AML-193 (cell line): ENCODE results near the gene KCNIP3.
"Not testable (repeated sequence)": the region's sequence is repeated elsewhere in the genome, so short reads cannot be mapped to it uniquely, and the experiment has no call there.

Experiments used
- DNase-seq, 2 experiments: peaks; one replicate each; lab custom pipeline; 2025; lab: John Stamatoyannopoulos, UW

The KCNIP3 gene

DNA sequence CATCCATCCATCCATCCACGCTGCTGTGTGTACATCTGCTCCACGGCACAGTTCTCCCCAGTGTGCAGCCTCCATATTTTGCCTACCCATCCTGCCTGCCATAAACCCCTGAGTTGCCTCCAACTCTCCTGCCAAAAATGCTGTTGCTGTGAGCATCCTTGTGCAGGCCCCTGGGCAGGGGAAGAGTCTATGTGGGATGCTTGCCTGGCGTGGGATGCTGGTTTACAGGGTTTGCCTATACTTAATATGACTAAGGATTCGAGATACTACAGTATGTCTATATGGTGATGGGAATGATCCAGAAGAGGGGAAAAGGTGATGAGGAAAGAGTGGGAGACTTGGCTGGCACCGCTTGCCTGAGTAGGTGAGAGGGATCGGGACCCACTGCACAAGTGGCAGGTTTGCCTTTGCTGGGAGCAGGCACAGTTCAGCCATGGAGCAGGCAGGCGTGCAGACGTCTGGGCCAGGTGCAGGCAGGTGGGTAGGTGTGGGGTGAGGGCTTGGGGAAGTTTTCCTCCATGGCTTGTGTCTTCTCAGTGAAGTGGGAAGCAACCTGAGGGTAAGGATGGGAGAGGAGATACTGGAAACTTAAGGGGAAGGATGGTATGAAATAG, 75.2 kb downstream of the KCNIP3 start:
- no peak for DNase-seq

DNA sequence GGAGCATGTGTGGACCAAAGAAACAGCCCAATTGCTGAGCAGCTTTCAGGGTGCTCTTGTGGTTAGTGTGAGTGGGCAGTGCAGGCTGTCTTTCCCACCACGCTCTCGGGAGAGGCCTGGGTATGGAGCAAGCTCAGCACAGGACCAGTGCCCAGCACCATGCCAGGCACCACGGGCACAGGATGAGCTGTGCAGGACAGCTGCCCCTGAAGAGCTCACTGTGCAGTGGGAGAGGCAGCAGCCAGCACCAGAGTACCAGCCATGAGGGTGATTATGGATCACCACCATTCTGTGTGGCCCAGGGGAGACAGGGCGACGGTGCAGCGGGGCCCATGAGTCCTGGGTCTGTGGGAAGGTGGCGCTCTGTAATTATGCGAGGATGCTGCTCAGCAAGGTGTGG, 75.7 kb downstream of the KCNIP3 start:
- DNase-seq: no peak

DNA sequence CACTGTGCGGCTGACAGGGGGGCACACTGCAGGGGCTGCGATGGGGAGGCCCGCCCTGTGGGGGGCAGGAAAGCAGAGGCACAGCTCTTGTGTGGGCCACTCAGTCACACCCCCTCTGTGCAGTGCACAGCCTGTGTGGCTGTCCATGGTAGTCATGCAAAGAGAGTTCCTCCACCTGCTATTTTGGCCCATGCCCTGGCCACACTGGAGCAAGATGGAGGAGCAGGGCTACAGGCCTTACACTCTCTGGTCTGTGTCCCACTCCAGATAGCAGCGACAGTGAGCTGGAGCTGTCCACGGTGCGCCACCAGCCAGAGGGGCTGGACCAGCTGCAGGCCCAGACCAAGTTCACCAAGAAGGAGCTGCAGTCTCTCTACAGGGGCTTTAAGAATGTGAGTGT, 76.9 kb downstream of the KCNIP3 start:
- DNase-seq: no peak

DNA sequence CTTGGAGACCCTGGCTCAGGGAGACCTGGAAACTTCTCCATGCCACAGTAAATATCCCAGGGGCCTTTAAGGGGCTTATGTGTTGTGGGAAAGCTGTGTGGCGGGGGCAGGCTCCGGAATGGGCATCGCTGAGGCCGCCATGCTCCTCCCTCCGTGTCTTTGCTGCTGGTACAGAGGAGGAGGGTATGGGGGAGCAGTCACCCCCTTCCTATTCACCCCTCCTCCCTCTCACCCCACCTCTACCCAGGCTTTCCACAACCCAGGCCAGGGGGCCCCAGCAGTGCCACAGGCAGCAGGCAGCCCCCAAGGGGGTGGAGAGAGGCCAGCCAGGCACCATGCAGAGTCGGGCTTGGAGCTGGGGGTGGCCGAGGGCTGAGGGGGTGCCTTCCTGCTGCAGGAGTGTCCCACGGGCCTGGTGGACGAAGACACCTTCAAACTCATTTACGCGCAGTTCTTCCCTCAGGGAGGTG, 77.3 kb downstream of the KCNIP3 start:
- no peak for DNase-seq

DNA sequence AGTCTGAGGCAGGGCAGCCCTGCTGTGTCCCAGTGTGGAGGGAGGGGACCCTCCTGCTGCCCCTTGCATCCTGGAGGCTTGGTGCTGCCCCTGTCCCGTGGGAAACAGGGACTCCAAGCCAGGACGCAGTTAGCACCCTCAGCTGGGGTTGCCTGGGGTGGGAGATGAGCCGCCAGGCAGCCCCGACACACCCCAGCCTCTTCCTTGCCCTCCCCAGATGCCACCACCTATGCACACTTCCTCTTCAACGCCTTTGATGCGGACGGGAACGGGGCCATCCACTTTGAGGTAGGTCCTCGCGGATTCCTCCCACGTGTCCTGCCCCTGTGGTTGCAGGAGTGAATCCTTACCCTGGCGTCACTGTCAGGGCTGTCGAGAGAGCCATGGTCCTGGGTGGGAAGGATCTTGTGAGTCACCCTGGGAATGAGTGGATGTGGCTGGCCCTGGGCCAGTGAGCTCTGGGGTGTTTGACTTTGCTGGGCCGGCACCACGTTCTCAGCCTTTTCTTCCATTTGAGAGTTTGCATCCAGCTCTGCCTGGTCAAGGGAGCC, 77.8 kb downstream of the KCNIP3 start:
- no peak for DNase-seq

DNA sequence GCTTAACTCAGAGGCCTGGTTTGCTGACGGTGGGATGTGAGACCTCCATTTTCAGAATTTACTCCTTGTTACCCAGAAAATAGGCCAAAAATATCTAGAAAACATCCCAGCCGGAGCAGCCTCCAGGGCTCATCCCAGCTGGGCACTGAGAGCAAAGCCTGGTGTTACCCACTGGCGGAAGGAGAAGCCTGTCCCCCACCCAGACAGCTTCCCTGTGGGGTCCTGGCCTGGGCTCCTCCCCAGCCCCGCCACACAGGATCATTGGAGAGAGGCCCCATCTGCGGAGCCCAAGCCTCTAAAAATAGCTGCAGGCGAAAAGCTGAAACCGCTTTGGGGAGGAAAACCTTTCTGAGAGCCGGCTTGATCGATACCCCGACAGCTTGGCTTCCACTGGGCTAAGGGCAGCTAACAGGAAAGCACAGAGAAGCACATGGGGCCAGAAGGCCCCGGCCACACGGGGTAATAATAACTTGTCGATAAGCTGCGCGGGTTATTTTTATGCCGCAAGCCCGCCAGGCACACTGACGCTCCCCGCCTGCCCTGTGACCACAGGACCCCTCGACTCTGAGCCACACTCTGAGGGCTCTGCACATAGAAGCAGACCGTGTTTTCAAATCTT, 78.5 kb downstream of the KCNIP3 start:
- DNase-seq: no peak

DNA sequence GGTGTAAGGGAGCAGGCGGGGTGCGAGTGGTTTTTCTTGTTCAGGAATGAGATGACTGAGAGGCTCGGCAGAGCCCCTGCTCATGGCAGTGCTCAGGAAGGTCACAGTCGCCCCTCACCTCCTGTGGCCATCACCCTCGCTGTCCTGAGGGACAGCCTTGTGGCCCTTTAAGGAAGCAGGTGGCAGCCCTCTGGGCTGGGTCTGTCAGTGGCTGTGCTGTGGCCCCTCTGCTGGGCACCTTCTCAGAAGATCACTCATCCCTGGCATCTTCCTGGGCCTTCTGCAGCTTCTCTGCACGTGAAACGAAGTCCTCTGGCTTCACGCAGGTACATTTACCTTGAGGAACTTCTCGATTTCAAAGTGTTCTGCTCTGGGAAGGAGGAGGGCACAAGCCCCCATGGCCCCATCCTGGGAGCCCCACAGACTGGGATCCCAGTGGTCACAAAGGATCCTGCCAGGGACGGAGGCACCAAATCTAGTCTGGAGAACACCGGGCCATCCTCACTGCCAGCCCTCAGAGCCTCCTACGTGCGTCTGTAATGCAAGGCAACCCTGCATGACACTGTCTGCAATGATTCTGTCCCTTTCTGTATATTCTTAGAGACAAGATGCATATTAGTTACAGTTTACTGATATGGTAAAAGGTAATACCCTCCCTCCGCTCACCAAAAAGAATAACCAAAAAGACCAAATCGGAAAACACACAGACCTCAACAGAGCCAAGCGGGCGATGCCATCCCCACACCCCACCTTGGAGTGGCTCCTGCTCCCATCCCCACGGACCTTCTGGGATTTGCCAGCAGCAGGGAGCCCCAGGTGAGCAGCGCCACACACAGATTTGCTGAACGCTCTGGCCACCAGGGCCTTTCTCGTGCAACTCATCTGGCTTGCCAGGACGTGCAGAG, 79.4 kb downstream of the KCNIP3 start:
- DNase-seq: no peak

DNA sequence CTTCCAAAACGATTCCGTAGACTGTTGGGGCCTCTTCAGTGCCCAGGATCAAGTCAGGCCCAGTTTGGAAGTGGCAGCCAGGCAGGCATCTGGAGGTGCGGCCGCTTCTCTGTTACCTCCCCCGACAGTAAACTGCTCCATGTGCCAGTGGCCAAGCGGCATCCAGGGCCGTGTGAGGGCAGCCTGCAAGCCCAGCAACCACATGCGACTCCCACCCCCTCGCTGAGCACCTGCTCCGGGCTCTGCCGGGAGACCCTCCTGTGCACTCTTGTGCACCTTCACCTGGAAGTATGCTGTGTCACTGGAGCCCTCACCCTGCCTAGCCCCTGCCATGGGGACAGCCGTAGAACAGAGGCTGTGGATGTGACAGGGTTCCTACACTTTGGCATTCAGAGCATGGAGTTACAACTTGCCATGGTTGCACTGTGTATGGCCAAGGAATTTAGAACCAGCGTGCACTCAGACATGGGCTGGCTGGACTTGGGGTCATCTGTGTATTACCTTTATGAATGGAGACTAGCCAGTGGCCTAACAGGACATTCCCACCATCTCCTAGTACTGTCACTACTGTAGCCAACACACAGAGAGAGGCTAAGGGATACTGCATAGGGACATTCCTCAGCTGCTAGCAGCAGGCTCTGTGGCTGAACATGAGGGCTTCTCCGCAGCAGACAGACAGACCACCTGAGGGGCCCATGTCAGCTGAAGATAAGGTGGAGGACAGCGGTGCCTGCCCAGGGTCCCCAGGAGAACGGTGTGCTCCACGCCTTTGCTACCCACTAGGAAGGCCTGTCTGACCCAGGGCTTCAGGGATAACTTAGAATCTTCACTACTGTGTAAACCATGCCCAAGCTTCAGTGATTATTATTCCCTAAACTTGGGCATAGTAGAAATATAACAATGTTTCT, 80.3 kb downstream of the KCNIP3 start:
- DNase-seq: no peak

DNA sequence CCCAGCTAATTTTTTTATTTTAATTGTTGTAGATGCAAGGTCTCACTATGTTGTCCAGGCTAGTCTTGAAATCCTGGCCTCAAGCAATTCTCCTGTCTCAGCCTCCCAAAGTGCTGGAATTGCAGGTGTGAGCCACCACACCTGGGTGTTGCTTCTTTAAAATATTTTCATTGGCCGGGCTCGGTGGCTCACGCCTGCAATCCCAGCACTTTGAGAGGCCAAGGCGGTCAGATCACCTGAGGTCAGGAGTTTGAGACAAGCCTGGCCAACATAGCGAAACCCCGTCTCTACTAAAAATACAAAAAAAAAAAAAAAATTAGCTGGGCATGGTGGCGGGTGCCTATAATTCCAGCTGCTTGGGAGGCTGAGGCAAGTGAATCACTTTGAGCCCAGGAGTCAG, 81.1 kb downstream of the KCNIP3 start:
- DNase-seq: not testable (repeated sequence)

DNA sequence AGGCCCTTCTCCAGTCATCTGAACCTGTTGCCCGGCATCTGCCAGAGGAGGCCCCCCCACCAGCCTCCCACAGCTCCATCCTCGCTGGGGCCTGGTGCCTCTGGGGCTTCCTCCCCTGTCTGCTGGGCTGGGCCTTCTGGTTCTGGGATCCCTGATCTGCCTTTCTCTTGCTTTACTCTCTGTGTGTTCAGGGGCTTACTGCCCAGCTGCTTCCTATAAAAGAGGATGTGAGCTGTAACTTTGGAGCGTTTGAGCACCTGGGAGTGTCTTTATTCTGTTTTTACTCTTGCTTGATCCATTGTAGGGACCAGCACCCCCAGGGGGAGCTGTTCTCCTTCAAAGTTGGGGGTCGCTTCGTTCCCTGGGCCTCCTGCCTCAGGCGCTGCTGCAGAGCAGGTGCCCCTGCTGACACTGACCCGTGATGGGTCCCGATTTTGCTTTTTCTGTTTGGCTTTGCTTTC, 82.3 kb downstream of the KCNIP3 start:
- no peak for DNase-seq

DNA sequence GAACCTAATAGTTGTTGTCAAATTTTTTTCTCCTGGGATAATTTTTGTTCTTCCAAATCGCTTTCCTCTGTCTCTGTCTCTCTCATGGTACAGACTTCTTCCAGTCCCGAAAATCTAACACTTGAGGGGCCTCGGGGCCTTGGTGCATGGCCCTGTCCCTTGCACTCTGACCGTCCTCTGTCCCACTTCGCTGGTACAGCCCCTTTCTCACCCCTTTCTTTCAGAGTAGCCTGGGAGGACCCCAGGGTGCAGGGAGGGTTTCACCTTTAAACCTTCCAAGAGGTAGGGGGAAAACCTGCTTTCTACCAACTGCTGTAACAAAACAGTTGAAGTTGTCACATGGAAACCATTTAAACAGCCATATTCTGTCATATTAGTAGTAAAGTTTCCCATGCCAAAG, 83.1 kb downstream of the KCNIP3 start:
- DNase-seq: no peak

DNA sequence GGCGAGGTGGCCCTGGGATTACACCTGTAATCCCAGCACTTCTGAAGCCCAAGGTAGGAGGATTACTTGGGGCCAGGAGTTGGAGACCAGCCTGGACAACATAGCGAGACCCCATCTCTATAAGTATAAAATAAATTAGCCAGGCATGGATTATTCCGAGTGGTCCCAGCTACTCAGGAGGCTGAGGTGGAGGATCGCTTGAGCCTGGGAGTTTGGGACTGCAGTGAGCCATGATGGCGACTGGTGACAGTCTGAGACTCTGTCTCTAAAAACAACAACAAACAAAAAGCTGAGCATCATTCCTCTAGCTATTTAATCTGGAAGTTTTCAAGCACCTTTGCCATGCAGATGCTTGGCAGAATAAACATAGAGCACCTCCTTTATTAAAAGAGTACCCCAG, 83.6 kb downstream of the KCNIP3 start:
- DNase-seq: no peak

DNA sequence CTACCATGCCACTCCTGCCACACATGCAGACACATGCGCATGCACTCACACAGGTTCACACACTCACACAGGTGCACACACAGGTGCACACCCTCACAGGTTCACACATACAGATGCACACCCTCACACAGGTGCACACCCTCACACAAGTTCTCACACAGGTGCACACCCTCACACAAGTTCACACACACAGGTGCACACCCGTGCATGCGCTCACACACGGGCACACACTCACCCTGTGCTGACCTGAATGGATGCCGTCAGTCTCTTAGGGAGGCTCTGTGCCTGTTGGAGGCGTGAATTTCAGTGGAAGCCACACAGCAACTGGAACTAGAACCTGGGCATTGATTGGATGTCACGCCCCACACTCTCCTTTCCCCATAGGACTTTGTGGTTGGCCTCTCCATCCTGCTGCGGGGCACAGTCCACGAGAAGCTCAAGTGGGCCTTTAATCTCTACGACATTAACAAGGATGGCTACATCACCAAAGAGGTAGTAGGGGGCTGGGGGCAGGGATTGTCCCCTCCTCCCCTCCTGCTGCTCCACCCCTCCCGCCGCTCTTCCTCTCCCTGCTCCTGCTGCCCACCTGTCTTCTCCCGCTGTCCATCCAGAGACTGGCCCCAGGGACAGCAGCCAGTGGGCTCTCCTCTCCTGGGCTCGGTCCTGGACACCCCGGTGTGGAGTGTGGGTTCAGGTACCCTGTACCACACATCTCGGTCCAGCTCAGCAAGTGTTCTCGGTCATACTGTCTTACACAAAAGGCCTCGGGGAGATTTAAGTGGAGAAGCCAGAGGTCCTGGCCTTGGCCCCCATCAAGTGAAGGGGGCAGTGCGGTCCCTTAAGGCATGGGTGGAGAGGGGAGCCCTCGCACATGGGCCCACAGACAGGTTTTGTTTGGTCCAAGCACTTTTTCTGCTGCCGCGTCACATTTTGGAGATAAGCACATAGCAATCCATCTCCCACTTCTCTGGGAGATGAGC, 84.4 kb downstream of the KCNIP3 start:
- DNase-seq: no peak

DNA sequence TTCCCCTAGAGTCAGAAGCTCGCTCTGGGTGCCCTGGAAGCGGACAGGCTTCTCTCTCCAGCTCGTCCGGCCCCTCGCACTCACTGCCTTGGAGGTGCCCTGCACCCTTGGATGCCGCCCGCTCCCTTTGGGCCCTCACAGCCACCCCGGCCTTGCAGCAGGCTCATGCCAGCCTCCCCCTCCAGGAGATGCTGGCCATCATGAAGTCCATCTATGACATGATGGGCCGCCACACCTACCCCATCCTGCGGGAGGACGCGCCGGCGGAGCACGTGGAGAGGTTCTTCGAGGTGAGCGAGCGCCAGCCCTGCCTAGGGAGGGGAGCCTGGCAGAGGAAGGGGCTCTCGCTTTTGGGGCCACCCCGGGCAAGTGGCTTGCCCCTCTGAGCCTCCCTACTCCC, 85.0 kb downstream of the KCNIP3 start:
- DNase-seq: no peak

DNA sequence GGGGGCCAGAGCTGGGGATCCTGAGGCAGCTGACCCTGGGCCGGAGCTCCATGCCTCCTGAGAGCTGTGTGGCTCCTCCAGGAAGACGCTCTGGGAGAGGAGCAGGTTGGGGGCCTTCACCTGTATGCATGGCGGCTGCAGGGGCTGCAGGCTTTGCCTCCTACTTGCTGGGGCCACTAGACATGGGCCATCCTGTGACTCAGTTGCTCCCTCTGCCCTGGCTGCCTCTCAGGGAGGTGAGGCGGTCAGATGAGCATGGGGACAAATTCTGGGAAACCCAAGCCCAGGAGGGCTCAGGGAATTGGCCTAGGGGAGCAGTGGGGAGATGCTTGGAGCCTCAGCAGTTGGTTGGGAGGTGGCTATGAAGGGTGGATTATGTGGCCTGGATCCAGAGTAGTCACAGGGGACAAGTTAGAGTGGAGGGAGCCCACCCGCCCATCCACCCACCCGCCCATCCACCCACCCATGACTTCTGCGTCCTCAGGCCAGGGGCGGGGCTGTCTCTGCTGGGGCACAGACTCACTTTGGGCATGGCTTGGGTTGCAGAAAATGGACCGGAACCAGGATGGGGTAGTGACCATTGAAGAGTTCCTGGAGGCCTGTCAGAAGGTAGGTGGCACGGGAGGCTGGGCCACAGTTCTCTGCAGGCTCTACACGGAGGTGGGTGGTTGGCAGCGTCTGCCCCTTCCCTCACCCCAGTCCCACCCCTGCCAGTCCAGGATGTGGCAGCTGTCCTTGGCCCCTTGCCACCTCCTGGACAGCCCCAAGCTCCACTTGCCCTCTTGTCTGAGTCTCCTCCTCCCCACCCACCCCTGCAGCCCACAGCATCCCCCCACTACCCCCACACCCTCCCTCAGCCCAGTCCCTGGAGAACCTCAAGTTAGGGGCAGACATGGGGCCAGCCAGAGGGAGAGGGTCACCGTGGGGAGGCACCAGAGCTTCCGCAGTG, 85.8 kb downstream of the KCNIP3 start:
- DNase-seq: no peak

DNA sequence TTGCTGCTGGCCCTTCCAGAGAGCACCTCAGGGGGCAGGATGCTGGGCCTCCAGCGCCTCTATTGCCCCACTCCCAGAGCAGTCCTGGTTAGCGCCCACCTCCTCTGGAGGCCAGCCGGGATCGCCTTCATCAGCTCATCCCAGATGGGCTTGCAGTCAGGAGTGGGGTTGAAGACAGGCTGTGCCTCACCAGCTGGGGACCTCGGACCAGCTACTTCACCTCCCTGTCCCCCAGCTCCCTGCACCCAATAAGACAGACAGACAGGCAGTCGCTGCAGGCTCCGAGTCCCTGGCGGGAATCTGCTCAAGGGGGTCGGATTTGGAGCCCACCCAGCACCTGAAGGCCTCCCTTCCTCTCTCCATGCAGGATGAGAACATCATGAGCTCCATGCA, 86.5 kb downstream of the KCNIP3 start:
- no peak for DNase-seq

DNA sequence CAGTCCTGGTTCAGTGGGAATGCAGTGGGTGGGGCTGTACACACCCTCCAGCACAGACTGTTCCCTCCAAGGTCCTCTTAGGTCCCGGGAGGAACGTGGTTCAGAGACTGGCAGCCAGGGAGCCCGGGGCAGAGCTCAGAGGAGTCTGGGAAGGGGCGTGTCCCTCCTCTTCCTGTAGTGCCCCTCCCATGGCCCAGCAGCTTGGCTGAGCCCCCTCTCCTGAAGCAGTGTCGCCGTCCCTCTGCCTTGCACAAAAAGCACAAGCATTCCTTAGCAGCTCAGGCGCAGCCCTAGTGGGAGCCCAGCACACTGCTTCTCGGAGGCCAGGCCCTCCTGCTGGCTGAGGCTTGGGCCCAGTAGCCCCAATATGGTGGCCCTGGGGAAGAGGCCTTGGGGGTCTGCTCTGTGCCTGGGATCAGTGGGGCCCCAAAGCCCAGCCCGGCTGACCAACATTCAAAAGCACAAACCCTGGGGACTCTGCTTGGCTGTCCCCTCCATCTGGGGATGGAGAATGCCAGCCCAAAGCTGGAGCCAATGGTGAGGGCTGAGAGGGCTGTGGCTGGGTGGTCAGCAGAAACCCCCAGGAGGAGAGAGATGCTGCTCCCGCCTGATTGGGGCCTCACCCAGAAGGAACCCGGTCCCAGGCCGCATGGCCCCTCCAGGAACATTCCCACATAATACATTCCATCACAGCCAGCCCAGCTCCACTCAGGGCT, 87.9 kb downstream of the KCNIP3 start:
- DNase-seq: no peak

DNA sequence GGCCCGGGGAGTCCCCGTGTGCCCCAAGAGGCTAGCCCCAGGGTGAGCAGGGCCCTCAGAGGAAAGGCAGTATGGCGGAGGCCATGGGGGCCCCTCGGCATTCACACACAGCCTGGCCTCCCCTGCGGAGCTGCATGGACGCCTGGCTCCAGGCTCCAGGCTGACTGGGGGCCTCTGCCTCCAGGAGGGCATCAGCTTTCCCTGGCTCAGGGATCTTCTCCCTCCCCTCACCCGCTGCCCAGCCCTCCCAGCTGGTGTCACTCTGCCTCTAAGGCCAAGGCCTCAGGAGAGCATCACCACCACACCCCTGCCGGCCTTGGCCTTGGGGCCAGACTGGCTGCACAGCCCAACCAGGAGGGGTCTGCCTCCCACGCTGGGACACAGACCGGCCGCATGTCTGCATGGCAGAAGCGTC, 88.4 kb downstream of the KCNIP3 start:
- DNase-seq: no peak

DNA sequence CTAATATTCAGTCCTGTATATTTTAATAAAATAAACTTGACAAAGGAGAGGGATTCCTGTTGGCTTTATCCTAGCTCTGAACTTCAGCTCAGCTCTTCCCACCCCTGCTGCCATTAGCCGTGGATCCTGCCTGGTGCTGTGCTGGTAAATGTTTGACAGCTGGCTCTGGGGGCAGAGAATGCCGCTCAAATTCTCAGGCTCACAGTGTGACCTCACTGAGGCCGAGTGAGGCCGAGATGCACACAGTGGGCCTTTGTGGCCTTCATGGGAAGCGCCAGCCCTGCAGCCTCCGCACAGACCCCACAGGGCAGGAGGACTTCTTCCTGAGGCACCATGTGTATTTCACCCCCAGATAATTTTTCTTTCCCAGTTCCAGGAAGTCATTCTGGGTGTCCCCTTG, 88.9 kb downstream of the KCNIP3 start:
- DNase-seq: no peak
